Lower lobe of right lung (tissue), 2 donors: ENCODE data around the gene SEMA6A. TPM values are rescaled to one million over a fixed set of nuclear protein-coding genes. Genes with fewer than 3 reads are reported as not detected.

ENCODE experiments used
- ATAC-seq, 2 donors: fragments of 200-7000 bp; cut with Tn5 transposase; one replicate each; pipeline ENCODE4 v1.9.1; 2020 to 2022; ENCODE audit warnings: mild to moderate bottlenecking in 2 of 2, moderate library complexity in 2 of 2
- DNase-seq: peaks from one replicate; pipeline ENCODE4 v3.0.0-alpha.2; 2020
- H3K27ac ChIP-seq: fragments of 200-600 bp; one replicate; pipeline ENCODE4 v1.8.0; 2022
- H3K27me3 ChIP-seq: fragments of 200-600 bp; one replicate; pipeline ENCODE4 v1.8.0; 2022; ENCODE audit warnings: low read depth
- H3K36me3 ChIP-seq: fragments of 200-600 bp; one replicate; pipeline ENCODE4 v1.8.0; 2022; ENCODE audit warnings: mild to moderate bottlenecking
- H3K4me1 ChIP-seq: fragments of 200-600 bp; one replicate; pipeline ENCODE4 v1.8.0; 2022
- H3K4me3 ChIP-seq: fragments of 200-600 bp; one replicate; pipeline ENCODE4 v1.8.0; 2022; ENCODE audit warnings: mild to moderate bottlenecking
- H3K9me3 ChIP-seq: fragments of 200-600 bp; one replicate; pipeline ENCODE4 v1.8.0; 2022
- intact Hi-C: fragments of 100-400 bp; cut with DNase I; formaldehyde crosslinking; loops from one replicate; pipeline ENCODE4 v1.11.0; 2022
- total RNA-seq: library from RNA; stranded (reverse); fragmentation: NEBNext Ultra II Directional; extraction: Animal tissue kit (Norgen Biotek cat#: 25700); gene quantifications from one replicate; pipeline ENCODE4 v1.2.1, GENCODE V29; 2021
- TF ChIP-seq, protein P1 (sequence below): fragments of 200-600 bp; IDR thresholded peaks from one replicate; pipeline ENCODE4 v1.8.0; 2022; ENCODE audit warnings: antibody characterized with exemption, mild to moderate bottlenecking
- donor health status: DM: no; HTN: yes; CAD: no; lungs with severe emphysema.

SEMA6A gene
- total RNA-seq, 1 donor from 2014 or later: 44.3 TPM

DNA sequence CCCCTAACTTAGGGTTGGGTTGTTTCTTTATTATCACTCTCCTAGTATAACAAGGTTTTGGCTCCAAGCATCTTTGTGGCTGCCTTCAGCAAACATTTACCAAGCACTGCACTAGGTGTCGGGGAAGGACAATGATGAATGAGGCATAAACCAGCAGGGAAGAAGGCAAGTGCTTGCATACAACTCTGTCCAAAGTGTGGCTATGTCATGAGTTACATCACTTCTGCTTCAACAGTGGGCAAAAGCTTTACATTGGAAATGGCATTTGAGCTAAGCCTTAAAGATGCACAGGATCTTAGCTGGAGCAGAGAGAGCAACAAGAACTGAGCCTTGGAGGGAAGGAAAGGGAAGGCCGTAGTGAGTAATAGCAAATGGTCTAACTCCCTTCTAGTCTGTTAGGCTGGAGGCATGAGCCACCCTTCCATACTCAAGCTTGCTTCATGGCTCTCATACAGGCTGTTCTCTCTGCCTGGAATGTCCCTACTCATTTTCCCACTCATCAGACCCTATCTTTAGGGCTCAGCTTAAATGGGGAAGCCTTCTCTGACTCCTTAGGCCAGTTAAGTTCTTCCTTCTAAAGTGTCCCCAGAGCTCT, 121.8 kb downstream of the SEMA6A start:
- Histone ChIP-seq H3K27ac (no peak overlapping the region), H3K36me3 (no peaks in the 10 kb centered on the region), H3K27me3 (no peaks in the 10 kb centered on the region), H3K4me1 (peaks cover 12% of the 10 kb centered on the region), H3K4me3 (no peak overlapping the region), H3K9me3 (no peaks in the 10 kb centered on the region)
- no peak for DNase-seq
- TF ChIP-seq, protein P1, sequence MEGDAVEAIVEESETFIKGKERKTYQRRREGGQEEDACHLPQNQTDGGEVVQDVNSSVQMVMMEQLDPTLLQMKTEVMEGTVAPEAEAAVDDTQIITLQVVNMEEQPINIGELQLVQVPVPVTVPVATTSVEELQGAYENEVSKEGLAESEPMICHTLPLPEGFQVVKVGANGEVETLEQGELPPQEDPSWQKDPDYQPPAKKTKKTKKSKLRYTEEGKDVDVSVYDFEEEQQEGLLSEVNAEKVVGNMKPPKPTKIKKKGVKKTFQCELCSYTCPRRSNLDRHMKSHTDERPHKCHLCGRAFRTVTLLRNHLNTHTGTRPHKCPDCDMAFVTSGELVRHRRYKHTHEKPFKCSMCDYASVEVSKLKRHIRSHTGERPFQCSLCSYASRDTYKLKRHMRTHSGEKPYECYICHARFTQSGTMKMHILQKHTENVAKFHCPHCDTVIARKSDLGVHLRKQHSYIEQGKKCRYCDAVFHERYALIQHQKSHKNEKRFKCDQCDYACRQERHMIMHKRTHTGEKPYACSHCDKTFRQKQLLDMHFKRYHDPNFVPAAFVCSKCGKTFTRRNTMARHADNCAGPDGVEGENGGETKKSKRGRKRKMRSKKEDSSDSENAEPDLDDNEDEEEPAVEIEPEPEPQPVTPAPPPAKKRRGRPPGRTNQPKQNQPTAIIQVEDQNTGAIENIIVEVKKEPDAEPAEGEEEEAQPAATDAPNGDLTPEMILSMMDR: no peak
- ATAC-seq: no peak
- intact Hi-C loops: no loop called here

DNA sequence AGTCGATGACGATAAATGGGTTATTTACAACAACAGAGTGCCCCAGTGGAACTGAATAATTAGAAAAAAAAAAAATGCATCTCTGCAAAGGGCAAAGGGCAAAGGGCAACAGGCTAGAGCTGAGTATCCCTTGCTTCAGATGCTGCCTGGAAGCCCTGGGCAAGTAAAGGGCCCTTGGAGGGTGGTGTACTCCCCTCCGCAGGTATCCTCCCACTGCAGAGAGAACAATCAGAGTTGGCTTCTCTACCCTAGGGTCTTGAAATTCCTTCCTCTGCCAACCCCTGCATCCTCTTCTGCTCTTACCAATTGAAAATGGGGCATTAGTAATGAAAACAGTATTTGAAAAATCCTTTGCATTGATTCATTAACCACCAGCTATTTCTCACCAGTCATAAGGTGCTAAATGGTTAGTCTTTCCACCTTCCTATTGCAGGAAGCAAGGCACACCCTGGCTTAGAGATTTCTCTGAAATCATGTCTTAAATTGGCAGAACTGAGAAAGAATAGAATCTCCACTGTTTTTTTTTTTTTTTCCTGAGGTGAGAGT, 122.6 kb downstream of the SEMA6A start:
- no peaks in the 10 kb centered on the region for H3K9me3 ChIP-seq
- no peak for DNase-seq
- no peak overlapping the region for H3K27ac ChIP-seq
- peaks cover 4% of the 10 kb centered on the region for H3K36me3 ChIP-seq
- peaks cover 12% of the 10 kb centered on the region for H3K4me1 ChIP-seq
- ATAC-seq: no peak
- intact Hi-C loops: no loop called here
- TF ChIP-seq, protein P1: no peak
- H3K27me3 ChIP-seq: no peaks in the 10 kb centered on the region
- H3K4me3 ChIP-seq: no peak overlapping the region

DNA sequence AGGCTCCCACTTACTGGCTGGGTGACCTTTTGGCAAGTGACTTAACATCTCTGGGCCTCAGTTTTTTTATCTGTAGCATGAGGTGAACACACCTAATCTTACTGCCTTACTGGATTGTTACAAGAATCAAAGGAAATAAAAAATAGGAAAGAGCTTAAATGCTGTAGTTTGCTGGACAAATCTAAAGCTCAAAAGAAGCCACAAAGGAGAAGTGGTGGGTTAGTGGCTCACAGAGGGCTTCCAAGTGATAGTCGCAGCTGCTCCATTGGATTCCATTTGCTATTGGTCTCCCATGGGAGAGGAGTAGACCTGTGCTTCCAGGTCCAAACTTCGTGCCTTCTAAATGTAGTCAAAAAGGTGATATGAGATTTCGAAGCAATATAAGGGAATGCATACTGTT, 123.6 kb downstream of the SEMA6A start:
- H3K36me3 ChIP-seq: peaks cover 12% of the 10 kb centered on the region
- intact Hi-C loops: no loop called here
- no peaks in the 10 kb centered on the region for H3K9me3 ChIP-seq
- H3K4me3 ChIP-seq: no peak overlapping the region
- ATAC-seq: no peak
- no peak for DNase-seq
- no peaks in the 10 kb centered on the region for H3K27me3 ChIP-seq
- TF ChIP-seq, protein P1: no peak
- no peak overlapping the region for H3K27ac ChIP-seq
- peaks cover 12% of the 10 kb centered on the region for H3K4me1 ChIP-seq

DNA sequence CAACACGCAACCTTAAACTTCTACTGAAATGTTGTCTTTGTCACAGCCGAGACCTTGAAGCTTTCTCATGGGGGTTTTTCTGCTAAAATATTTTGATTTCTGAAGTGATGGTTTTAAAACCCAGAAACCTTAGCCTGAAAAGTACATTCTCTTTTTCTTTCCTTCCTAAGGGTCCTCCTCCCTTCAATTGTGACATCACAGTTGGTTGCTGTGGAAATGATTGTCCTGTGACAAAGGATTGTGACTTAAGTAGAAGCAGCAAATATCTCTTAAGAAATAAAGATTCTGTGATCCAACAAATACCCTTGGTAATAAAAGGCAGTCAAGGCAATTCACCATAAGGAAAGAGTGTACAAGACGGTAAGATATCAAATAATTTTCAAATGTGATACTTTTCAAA, 125.2 kb downstream of the SEMA6A start:
- Histone ChIP-seq H3K9me3 (no peaks in the 10 kb centered on the region), H3K4me3 (no peak overlapping the region), H3K4me1 (peaks cover 6% of the 10 kb centered on the region), H3K36me3 (peaks cover 12% of the 10 kb centered on the region), H3K27ac (no peak overlapping the region), H3K27me3 (no peaks in the 10 kb centered on the region)
- DNase-seq: no peak
- TF ChIP-seq, protein P1: no peak
- intact Hi-C loops: no loop called here
- no peak for ATAC-seq

DNA sequence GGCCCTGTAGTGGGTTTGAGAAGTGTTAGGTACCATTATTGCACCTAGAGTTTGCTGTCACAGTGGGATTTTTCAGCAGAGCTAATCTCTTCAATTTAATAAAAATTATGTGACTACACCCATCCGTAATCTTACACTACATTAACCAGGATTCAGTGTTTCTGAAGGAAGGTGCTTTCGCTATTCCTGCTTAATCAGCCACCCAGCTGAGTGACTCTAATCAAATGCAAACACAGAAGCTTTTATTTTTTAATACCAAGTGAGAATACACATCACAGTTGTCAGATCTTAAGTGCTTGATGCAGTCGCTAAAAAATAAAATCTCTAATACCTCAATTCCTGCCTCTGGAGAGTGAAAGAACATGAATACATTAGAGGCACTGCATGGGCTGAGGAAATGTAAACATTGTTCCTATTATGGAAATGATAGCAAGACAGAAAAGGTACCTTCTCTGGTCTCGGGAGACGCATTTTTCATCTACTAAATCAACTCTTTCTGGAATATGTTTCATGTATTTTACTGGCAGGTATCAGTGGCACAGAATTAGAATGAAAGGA, 125.7 kb downstream of the SEMA6A start:
- ATAC-seq: no peak
- intact Hi-C loops: no loop called here
- TF ChIP-seq, protein P1: no peak
- Histone ChIP-seq H3K9me3 (no peaks in the 10 kb centered on the region), H3K27ac (no peak overlapping the region), H3K4me1 (peaks cover under 1% of the 10 kb centered on the region), H3K27me3 (no peaks in the 10 kb centered on the region), H3K36me3 (peaks cover 12% of the 10 kb centered on the region), H3K4me3 (no peak overlapping the region)
- DNase-seq: no peak
